Psoas muscle (tissue), 8 donors: ENCODE data around the gene PGC. TPM values are rescaled to one million over a fixed set of nuclear protein-coding genes. Genes with fewer than 3 reads are reported as not detected.

ENCODE experiments used
- ATAC-seq, 4 donors: fragments of 200-7000 bp; cut with Tn5 transposase; one replicate each; pipeline ENCODE4 v1.9.1; 2020; ENCODE audit warnings: moderate library complexity in 3 of 4, mild to moderate bottlenecking in 2 of 4
- DNase-seq, 2 donors: peaks; one replicate each; pipeline ENCODE4 v3.0.0-alpha.2; 2020
- H3K27ac ChIP-seq: fragments of 200-600 bp; one replicate; pipeline ENCODE4 v1.8.0; 2022
- H3K27me3 ChIP-seq, 3 donors: fragments of 200-600 bp in 1 of 3; one replicate each; pipeline versions ENCODE4 v1.6.1 to v1.8.0; 2013 to 2022; ENCODE audit warnings: low read length in 2 of 3, mild to moderate bottlenecking in 2 of 3, moderate library complexity in 1 of 3; ENCODE audit not compliant: insufficient read depth in 3 of 3
- H3K36me3 ChIP-seq, 2 donors: fragments of 200-600 bp in 1 of 2; one replicate each; pipeline versions ENCODE4 v1.6.1 to v1.8.0; 2013 to 2022; ENCODE audit warnings: low read depth in 1 of 2, mild to moderate bottlenecking in 1 of 2, moderate library complexity in 1 of 2; ENCODE audit not compliant: insufficient read depth in 1 of 2
- H3K4me1 ChIP-seq: fragments of 200-600 bp; one replicate; pipeline ENCODE4 v1.8.0; 2022
- H3K4me3 ChIP-seq: fragments of 200-600 bp; one replicate; pipeline ENCODE4 v1.8.0; 2022; ENCODE audit warnings: mild to moderate bottlenecking
- H3K9me3 ChIP-seq: fragments of 200-600 bp; one replicate; pipeline ENCODE4 v1.8.0; 2022
- WGBS, 3 donors: extraction: QIAGEN DNeasy Blood & Tissue Kit; methylation state at CpG; one replicate each; pipeline versions ENCODE4 v1.1.6 to v1.1.7; 2013; 5-methylcytosine and 5-hydroxymethylcytosine counted together
- intact Hi-C, 2 donors: fragments of 100-400 bp; cut with DNase I; formaldehyde crosslinking; loops; one replicate each; pipeline versions ENCODE4 v1.11.0 to v1.14.2; 2022
- polyA plus RNA-seq, 3 donors: library from polyadenylated mRNA; stranded (reverse); fragments of 200-250 nt; gene quantifications; one replicate each; pipeline ENCODE4 v1.2.3, GENCODE V29; 2013
- total RNA-seq, 4 donors: library from RNA; stranded (reverse); fragmentation: NEBNext Ultra II Directional in 2 of 4; extraction: Animal tissue kit (Norgen Biotek cat#: 25700) in 2 of 4; gene quantifications; one replicate each; pipeline versions ENCODE4 v1.2.1 to v1.2.4, GENCODE V29; 2021 to 2023
- TF ChIP-seq, protein P1 (sequence below): fragments of 200-600 bp; IDR thresholded peaks from one replicate; pipeline ENCODE4 v1.8.0; 2022; ENCODE audit warnings: antibody characterized with exemption
- donor health status: healthy with polysubstance abuse.
- donor health status: DM: no; HTN: no; CAD: no; lungs with moderate emphysema.
- donor health status: Bipolar disorder and iron deficiency.
- donor health status: healthy.
- donor health status: DM: yes; HTN: yes; CAD: no.
- donor health status: DM: no; HTN: no; CAD: no.
- donor health status: DM: no; HTN: no; CAD: no.
- donor health status: DM: yes; HTN: yes; CAD: no.

The PGC gene
- total and polyA plus RNA-seq, 7 donors = 0.48 to 1.0 TPM; not detected in 5

DNA sequence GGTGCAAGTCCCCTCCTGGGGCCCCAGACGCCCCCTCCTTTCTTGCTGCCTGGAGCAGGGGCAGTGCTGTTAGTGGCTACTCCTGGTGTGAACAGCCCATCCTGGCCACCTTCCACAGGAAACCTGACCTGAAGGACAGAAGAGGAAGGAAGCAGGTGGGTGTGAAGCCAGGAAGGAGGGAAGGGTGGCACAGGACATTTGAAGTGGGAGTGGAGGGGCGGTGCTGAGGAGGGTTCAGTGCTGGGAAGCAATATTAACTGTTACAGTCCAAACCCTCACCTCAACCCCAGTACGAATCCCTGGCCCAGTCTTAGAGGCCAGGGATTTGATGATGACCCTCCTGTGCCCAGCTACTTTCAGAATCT is 34.2 kb upstream of the PGC start:
- H3K4me1 ChIP-seq = peaks cover 18% of the 10 kb centered on the region
- peak overlapping the region; percentile 75 for H3K27ac ChIP-seq

DNA sequence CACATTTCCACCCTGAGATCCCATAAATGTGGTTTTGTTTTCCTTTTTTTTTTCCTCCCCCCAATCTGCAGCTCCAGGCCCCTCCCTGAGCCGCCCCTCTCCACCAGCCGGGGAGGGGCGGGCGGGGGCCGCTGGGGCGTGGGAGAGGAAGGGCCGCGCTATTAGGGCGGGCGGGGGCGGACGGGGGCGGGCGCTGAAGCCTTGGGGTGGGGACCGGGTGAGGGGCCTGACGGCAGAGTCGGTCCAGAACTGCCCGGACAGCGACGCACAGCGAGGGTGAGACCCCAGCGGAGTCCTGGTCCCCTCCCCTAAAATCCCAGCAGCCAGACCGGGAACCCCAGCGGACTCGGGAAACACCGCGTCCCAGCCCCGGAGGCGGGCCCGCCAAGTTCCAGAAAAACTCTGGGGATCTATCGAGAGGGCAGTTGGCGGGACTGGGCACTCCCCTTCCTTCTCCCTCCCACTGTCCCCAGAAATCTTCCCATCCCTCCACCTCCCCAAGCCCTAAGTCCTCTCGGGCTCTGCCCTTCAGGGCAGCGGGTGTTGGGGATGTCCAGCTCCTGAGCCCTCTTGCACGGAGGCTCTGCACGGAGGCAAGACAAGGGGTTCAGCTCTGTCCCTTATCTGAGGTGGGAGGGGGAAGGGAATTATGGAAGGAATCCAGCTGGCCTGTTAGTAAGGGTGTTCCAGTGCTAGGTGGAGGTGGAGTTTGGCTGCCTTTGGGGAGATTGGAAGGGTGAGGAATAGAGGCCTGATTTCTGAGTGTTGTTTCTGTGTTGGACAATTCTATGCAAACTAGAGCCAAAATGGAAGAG is 33.6 kb upstream of the PGC start, which contains the start of gene PRICKLE4:
TSS of gene PRICKLE4 (plus strand) at position 232 of the 815 bp plus-strand sequence. CDS start 2,692 bp downstream, outside the sequence.
- WGBS, 3 donors = 1% methylated on average over 28 to 36 of the region's 36 CpGs
- peak; percentile 47 to 66 for DNase-seq
- TF ChIP-seq, protein P1, sequence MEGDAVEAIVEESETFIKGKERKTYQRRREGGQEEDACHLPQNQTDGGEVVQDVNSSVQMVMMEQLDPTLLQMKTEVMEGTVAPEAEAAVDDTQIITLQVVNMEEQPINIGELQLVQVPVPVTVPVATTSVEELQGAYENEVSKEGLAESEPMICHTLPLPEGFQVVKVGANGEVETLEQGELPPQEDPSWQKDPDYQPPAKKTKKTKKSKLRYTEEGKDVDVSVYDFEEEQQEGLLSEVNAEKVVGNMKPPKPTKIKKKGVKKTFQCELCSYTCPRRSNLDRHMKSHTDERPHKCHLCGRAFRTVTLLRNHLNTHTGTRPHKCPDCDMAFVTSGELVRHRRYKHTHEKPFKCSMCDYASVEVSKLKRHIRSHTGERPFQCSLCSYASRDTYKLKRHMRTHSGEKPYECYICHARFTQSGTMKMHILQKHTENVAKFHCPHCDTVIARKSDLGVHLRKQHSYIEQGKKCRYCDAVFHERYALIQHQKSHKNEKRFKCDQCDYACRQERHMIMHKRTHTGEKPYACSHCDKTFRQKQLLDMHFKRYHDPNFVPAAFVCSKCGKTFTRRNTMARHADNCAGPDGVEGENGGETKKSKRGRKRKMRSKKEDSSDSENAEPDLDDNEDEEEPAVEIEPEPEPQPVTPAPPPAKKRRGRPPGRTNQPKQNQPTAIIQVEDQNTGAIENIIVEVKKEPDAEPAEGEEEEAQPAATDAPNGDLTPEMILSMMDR = no peak
- peak; percentile 9 to 60 (median 24) for ATAC-seq
- intact Hi-C loops = loop anchor here (1.0 to 10.0 kb wide), 3 partner anchors 114 to 264 kb away; partner anchors contain the start of gene USP49 (in 1 of the 2)
- Histone ChIP-seq H3K27ac (peak within 1 kb of the TSS; percentile 75), H3K4me3 (peak within 1 kb of the TSS; percentile 91), H3K9me3 (no peaks in the 10 kb centered on the region), H3K36me3 (peaks cover 0 to 9% of the 10 kb centered on the region in 2 donors), H3K4me1 (peaks cover 13% of the 10 kb centered on the region), H3K27me3 (no peaks in the 10 kb centered on the region)

More for the DNA sequence above, 34.2 kb upstream of the PGC start:
- ATAC-seq (no peak), DNase-seq (no peak)
- intact Hi-C loops = loop anchor here (5.0 to 10.0 kb wide), 2 partner anchors 113 to 261 kb away; partner anchors contain the start of gene USP49 (in 1 of the 2)
- TF ChIP-seq, protein P1 = no peak
- WGBS, 3 donors = 12 to 25% (median 14%) methylated on average over 3 of the region's 3 CpGs
- peaks cover 0 to 5% of the 10 kb centered on the region in 2 donors for H3K36me3 ChIP-seq
- H3K4me3 ChIP-seq = peak overlapping the region; percentile 91
- H3K9me3 ChIP-seq = no peaks in the 10 kb centered on the region
- no peaks in the 10 kb centered on the region for H3K27me3 ChIP-seq

DNA sequence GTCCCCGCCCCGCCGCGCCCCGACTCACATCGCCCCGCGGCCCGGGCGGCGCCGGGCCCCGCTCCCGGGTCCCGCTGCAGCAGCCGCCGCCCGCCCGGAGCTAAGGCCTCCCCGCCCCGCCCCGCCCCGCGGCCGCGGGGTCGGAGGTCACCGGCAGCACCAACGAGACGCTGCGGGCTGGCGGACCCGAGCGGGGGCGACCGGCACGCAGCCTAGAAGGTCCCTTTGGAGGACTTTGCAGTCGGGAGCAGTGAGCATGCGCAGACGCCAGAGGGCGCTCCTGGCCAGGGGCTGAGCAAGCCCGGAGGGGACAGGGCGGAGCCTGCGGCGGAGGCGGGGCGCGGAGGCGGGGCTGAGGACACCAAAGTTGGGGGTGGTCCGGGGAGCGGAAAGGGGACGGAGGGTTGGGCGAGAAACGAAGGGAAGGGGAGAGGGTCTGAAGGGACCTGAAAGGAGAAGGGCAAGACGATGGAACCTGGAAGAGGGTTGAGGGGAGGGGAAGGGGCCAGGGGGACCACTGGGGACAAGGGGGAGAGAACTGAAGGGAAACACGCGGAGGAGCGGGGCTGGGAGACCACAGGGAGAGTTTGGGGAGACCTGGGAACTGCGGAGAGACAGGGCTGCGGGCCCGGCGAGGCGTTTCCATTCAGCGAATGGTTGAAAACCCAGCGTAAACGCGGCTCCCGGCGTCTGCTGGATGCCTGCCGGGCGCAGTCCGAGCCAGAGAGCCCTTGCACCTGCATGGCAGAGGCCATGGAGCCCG is 32.8 kb upstream of the PGC start, which contains the start of gene FRS3:
TSS of gene FRS3 (minus strand) at position 113 of the 763 bp plus-strand sequence. CDS start 2,913 bp downstream, outside the sequence.
- DNase-seq (peak; percentile 99 to 100), ATAC-seq (peak; percentile 97 to 98 (median 98))
- Histone ChIP-seq H3K4me1 (peaks cover 10% of the 10 kb centered on the region), H3K9me3 (no peaks in the 10 kb centered on the region), H3K36me3 (peaks cover 1 to 16% of the 10 kb centered on the region in 2 donors), H3K27me3 (no peaks in the 10 kb centered on the region), H3K4me3 (peak within 1 kb of the TSS; percentile 91), H3K27ac (peak within 1 kb of the TSS; percentile 75)
- TF ChIP-seq, protein P1 = peak; percentile 87
- 0% methylated on average over 67 to 73 of the region's 73 CpGs for WGBS, 3 donors
- intact Hi-C loops = loop anchor here (1.0 to 10.0 kb wide), 7 partner anchors 43 to 413 kb away; partner anchors contain the start of genes TFEB (in 1 of the 2) and USP49 (in 1 of the 2)

DNA sequence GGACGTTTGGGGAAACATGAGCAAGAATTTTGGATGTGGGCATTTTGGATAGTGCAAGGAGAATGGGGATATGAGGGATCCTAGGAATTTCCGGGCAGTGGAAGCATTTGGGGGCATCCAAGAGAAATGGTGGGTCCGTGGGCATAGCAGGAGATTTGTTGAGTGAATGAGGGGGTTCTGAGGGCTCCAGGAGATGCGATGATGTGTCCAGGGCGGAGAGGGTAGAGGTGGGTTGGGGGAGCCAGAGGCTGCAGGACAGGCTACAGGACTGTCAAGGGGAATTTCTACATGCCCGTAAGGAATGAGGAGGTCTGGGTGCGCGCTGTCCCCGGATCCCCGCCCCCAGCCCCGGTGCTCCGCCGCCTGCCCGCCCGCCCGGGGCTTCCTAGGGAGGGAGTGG is 32.1 kb upstream of the PGC start:
- H3K27ac ChIP-seq = peak overlapping the region; percentile 51
- no peaks in the 10 kb centered on the region for H3K9me3 ChIP-seq

More for the DNA sequence above, 32.1 kb upstream of the PGC start:
- Histone ChIP-seq H3K36me3 (peaks cover 6 to 22% of the 10 kb centered on the region in 2 donors), H3K4me3 (peak overlapping the region; percentile 91), H3K27me3 (no peaks in the 10 kb centered on the region), H3K4me1 (peaks cover 10% of the 10 kb centered on the region)
- intact Hi-C loops = loop anchor here (5.0 to 10.0 kb wide), 4 partner anchors 42 to 412 kb away; partner anchors contain the start of gene TFEB (in 1 of the 2)
- 1 to 4% (median 2%) methylated on average over 9 to 16 of the region's 16 CpGs for WGBS, 3 donors
- ATAC-seq (no peak), DNase-seq (no peak)
- TF ChIP-seq, protein P1 = no peak
